Measurements from ENCODE around the gene SEC24C. TPM values are rescaled to one million over a fixed set of nuclear protein-coding genes. Genes with fewer than 3 reads are reported as not detected.

SEC24C gene
- total RNA-seq, 4 donors from 2014 or later: 47.5 to 65.1 (median 49.6) TPM

GRCh38 chr10:73806176-73806950 is 62.2 kb downstream of the SEC24C start:
- Histone ChIP-seq H3K9me3 (no peaks in the 10 kb centered on the region), H3K4me3 (no peak overlapping the region), H3K27me3 (no peaks in the 10 kb centered on the region), H3K27ac (no peak overlapping the region), H3K4me1 (peaks cover 0 to 42% (median 17%) of the 10 kb centered on the region in 3 donors), H3K36me3 (peaks cover 0 to 84% of the 10 kb centered on the region in 2 donors)
- no peak for ATAC-seq
- WGBS, 2 donors (ENCODE audit: low coverage in 1 of 2): 91 to 97% methylated on average over 6 to 8 of the region's 14 CpGs
- TF ChIP-seq POLR2AphosphoS5 (IDR thresholded peaks at IDR 0.05): no peak
- TF ChIP-seq CTCF (IDR thresholded peaks at IDR 0.05): no peak
- no peak for TF ChIP-seq POLR2A (IDR thresholded peaks at IDR 0.05)
- no peak for TF ChIP-seq EP300 (IDR thresholded peaks at IDR 0.05)

GRCh38 chr10:73807471-73807870 is 63.3 kb downstream of the SEC24C start:
- no peaks in the 10 kb centered on the region for H3K27me3 ChIP-seq
- H3K4me3 ChIP-seq: no peak overlapping the region
- H3K9me3 ChIP-seq: no peaks in the 10 kb centered on the region
- ATAC-seq: no peak
- WGBS, 2 donors (ENCODE audit: low coverage in 1 of 2): 86 to 90% methylated on average over 2 of the region's 14 CpGs
- TF ChIP-seq POLR2AphosphoS5 (IDR thresholded peaks at IDR 0.05) (no peak), CTCF (IDR thresholded peaks at IDR 0.05) (no peak), POLR2A (IDR thresholded peaks at IDR 0.05) (no peak), EP300 (IDR thresholded peaks at IDR 0.05) (no peak)
- H3K27ac ChIP-seq: no peak overlapping the region
- H3K36me3 ChIP-seq: peaks cover 0 to 73% of the 10 kb centered on the region in 2 donors
- H3K4me1 ChIP-seq: peaks cover 0 to 45% (median 17%) of the 10 kb centered on the region in 3 donors

GRCh38 chr10:73808021-73808815 is 64.0 kb downstream of the SEC24C start:
- no peak for ATAC-seq
- H3K4me1 ChIP-seq: peaks cover 0 to 45% (median 17%) of the 10 kb centered on the region in 3 donors
- H3K9me3 ChIP-seq: no peaks in the 10 kb centered on the region
- peak overlapping the region in 1 of 2 donors; percentile 3 for H3K4me3 ChIP-seq
- TF ChIP-seq POLR2A (IDR thresholded peaks at IDR 0.05): no peak
- TF ChIP-seq CTCF (IDR thresholded peaks at IDR 0.05): no peak
- no peak for TF ChIP-seq EP300 (IDR thresholded peaks at IDR 0.05)
- TF ChIP-seq POLR2AphosphoS5 (IDR thresholded peaks at IDR 0.05): no peak
- WGBS, 2 donors (ENCODE audit: low coverage in 1 of 2): 97 to 100% methylated on average over 2 to 3 of the region's 16 CpGs
- no peaks in the 10 kb centered on the region for H3K27me3 ChIP-seq
- no peak overlapping the region for H3K27ac ChIP-seq
- peaks cover 0 to 72% of the 10 kb centered on the region in 2 donors for H3K36me3 ChIP-seq

- ATAC-seq: no peak
- peaks cover 0 to 45% (median 17%) of the 10 kb centered on the region in 3 donors for H3K4me1 ChIP-seq
- peaks cover 0 to 72% of the 10 kb centered on the region in 2 donors for H3K36me3 ChIP-seq
- peak overlapping the region in 1 of 4 donors; percentile 95 for H3K27ac ChIP-seq
- TF ChIP-seq POLR2AphosphoS5 (IDR thresholded peaks at IDR 0.05) (no peak), EP300 (IDR thresholded peaks at IDR 0.05) (no peak), POLR2A (IDR thresholded peaks at IDR 0.05) (no peak)
- no peaks in the 10 kb centered on the region for H3K9me3 ChIP-seq
- peak overlapping the region in 1 of 2 donors; percentile 87 for H3K4me3 ChIP-seq
- H3K27me3 ChIP-seq: no peaks in the 10 kb centered on the region
- 38 to 69% methylated on average over 5 of the region's 5 CpGs for WGBS, 2 donors (ENCODE audit: low coverage in 1 of 2)
Measured at GRCh38 chr10:73809061-73809818, 65.1 kb downstream of the SEC24C start.

- peak overlapping the region in 3 of 4 donors; percentile 93 to 96 (median 95) for H3K27ac ChIP-seq
- no peaks in the 10 kb centered on the region for H3K9me3 ChIP-seq
- no peaks in the 10 kb centered on the region for H3K27me3 ChIP-seq
- H3K36me3 ChIP-seq: peaks cover 0 to 72% of the 10 kb centered on the region in 2 donors
- no peak for ATAC-seq
- 59 to 69% methylated on average over 5 to 7 of the region's 7 CpGs for WGBS, 2 donors (ENCODE audit: low coverage in 1 of 2)
- peak overlapping the region; percentile 67 to 87 for H3K4me3 ChIP-seq
- TF ChIP-seq EP300 (IDR thresholded peaks at IDR 0.05) (no peak), POLR2AphosphoS5 (IDR thresholded peaks at IDR 0.05) (peak; percentile 16)
- H3K4me1 ChIP-seq: peaks cover 0 to 45% (median 17%) of the 10 kb centered on the region in 3 donors
Measured at GRCh38 chr10:73810358-73810734, 66.2 kb downstream of the SEC24C start.

All from gastroesophageal sphincter (tissue), 4 donors.